T-helper 2 cell treated with Interferon-gamma antibody and Interleukin-4, amounts not matched to agents 5 μg/mL and 100 μg/mL, for 36 hours (primary cell): ENCODE data around the gene SPEG.
"Not testable (repeated sequence)": the region's sequence is repeated elsewhere in the genome, so short reads cannot be mapped to it uniquely, and the experiment has no call there.

Experiments used
- DNase-seq: peaks from one replicate; pipeline ENCODE4 v3.0.0; 2021; ENCODE audit warnings: low spot score
- H3K27ac Mint-ChIP-seq: one replicate; pipeline ENCODE4 v1.8.0; 2021; ENCODE audit warnings: mild to moderate bottlenecking, mixed read lengths
- H3K27me3 Mint-ChIP-seq: one replicate; pipeline ENCODE4 v1.8.0; 2021; ENCODE audit warnings: low read depth, mixed read lengths
- H3K36me3 Mint-ChIP-seq: one replicate; pipeline ENCODE4 v1.8.0; 2021; ENCODE audit warnings: low read depth, mixed read lengths
- H3K4me1 Mint-ChIP-seq: one replicate; pipeline ENCODE4 v1.8.0; 2021; ENCODE audit warnings: low read depth, mixed read lengths
- H3K4me3 Mint-ChIP-seq: one replicate; pipeline ENCODE4 v1.8.0; 2022; ENCODE audit warnings: mild to moderate bottlenecking, moderate library complexity, mixed read lengths
- H3K9me3 Mint-ChIP-seq: one replicate; pipeline ENCODE4 v1.8.0; 2021; ENCODE audit warnings: mixed read lengths

The SPEG gene

DNA sequence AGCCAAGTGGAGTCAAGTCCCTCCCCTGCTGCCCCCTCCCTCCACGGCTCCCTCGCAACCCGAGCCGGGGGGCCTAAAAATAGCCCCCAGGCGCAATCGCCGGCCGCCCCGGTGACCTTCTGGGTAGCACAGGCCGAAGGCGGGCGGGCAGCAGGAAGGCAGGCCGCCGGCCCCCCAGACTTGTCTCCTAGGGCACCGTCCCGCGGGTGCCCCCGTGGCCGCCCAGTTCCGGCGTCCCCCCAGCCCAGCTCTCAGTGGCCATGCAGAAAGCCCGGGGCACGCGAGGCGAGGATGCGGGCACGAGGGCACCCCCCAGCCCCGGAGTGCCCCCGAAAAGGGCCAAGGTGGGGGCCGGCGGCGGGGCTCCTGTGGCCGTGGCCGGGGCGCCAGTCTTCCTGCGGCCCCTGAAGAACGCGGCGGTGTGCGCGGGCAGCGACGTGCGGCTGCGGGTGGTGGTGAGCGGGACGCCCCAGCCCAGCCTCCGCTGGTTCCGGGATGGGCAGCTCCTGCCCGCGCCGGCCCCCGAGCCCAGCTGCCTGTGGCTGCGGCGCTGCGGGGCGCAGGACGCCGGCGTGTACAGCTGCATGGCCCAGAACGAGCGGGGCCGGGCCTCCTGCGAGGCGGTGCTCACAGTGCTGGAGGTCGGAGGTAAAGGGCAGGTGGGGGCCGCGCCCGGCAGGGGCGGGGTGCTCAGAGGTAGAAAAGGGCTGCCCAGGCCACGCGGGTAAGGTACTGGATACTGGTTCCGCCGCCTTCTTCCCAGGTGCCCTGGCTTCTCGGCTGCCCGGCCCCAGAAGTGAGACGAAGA is at the start of gene SPEG:
Gene SPEG, plus strand, starts transcription at position 126 of the 808 bp plus-strand sequence. Its CDS starts 135 bp downstream, at position 261.
- Mint-ChIP-seq H3K4me1 (no peaks in the 10 kb centered on the region), H3K27ac (no peak within 1 kb of the TSS), H3K9me3 (no peaks in the 10 kb centered on the region), H3K36me3 (no peaks in the 10 kb centered on the region), H3K27me3 (peaks cover 31% of the 10 kb centered on the region), H3K4me3 (no peak within 1 kb of the TSS)
- no peak for DNase-seq

GRCh38 chr2:219384859-219385258 is 49.8 kb upstream of the SPEG start:
- H3K36me3 Mint-ChIP-seq: peaks cover 25% of the 10 kb centered on the region
- H3K27me3 Mint-ChIP-seq: no peaks in the 10 kb centered on the region
- H3K9me3 Mint-ChIP-seq: no peaks in the 10 kb centered on the region
- H3K4me1 Mint-ChIP-seq: peaks cover 9% of the 10 kb centered on the region
- no peak for DNase-seq
- H3K4me3 Mint-ChIP-seq: peak overlapping the region; percentile 37
- H3K27ac Mint-ChIP-seq: no peak overlapping the region

GRCh38 chr2:219385958-219386520 is 48.6 kb upstream of the SPEG start:
- Mint-ChIP-seq H3K4me3 (peak overlapping the region; percentile 38), H3K27me3 (peaks cover 2% of the 10 kb centered on the region), H3K9me3 (no peaks in the 10 kb centered on the region), H3K36me3 (peaks cover 25% of the 10 kb centered on the region), H3K4me1 (peaks cover 9% of the 10 kb centered on the region), H3K27ac (no peak overlapping the region)
- no peak for DNase-seq

DNA sequence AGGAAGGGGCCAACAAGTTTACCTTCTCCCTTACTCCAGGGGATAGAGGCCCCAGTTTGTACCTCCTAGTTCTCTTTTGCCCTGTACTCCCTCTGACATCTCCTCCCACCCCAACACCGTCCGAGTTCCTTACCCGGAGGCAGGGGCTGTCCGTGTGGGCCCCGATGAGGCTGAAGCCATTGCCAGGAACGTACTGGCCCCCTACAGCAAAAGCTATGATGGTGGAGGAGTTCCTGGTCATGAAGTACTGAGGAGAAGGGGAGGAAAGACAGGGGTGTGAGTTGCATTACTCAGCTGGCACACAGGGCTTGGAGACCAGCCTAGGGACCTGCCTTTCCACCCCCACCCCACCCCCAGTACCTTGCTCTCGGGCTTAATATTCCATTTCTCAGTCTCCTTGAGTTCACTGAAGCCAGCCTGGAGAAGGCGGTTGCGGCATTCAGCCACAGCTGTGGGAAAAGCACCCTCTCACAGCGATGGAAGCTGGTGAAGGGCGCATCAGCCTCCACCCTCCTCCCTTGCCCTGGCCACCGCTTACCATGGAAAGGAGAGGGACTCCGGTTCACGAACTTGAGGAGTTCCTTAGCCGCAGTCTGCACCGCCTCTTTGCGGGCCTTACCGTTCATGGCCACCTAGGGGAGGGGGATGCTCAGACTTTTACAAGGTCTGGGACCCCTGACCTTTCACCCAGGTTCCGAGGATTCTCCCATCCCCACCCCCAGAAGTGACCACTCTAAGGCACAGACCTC is 47.9 kb upstream of the SPEG start:
- Mint-ChIP-seq H3K4me3 (peak overlapping the region; percentile 98), H3K36me3 (peaks cover 25% of the 10 kb centered on the region), H3K27ac (peak overlapping the region; percentile 96), H3K4me1 (peaks cover 9% of the 10 kb centered on the region), H3K27me3 (peaks cover 6% of the 10 kb centered on the region), H3K9me3 (no peaks in the 10 kb centered on the region)
- DNase-seq: no peak

GRCh38 chr2:219387306-219388120 is 47.1 kb upstream of the SPEG start, which contains the start of gene DNPEP:
TSS of gene DNPEP (minus strand) at chr2:219387912. CDS start at chr2:219387794, 118 bp downstream.
- peak within 1 kb of the TSS; percentile 98 for H3K4me3 Mint-ChIP-seq
- H3K27me3 Mint-ChIP-seq: peaks cover 8% of the 10 kb centered on the region
- peak; percentile 88 for DNase-seq
- peaks cover 25% of the 10 kb centered on the region for H3K36me3 Mint-ChIP-seq
- no peaks in the 10 kb centered on the region for H3K9me3 Mint-ChIP-seq
- peak within 1 kb of the TSS; percentile 96 for H3K27ac Mint-ChIP-seq
- peaks cover 9% of the 10 kb centered on the region for H3K4me1 Mint-ChIP-seq

GRCh38 chr2:219388121-219388906 is 46.3 kb upstream of the SPEG start:
- Mint-ChIP-seq H3K4me3 (peak overlapping the region; percentile 73), H3K4me1 (peaks cover 9% of the 10 kb centered on the region), H3K36me3 (peaks cover 24% of the 10 kb centered on the region), H3K9me3 (no peaks in the 10 kb centered on the region), H3K27ac (peak overlapping the region; percentile 88), H3K27me3 (peaks cover 13% of the 10 kb centered on the region)
- peak; percentile 96 for DNase-seq

- no peak for DNase-seq
- Mint-ChIP-seq H3K4me1 (peaks cover 9% of the 10 kb centered on the region), H3K9me3 (no peaks in the 10 kb centered on the region), H3K36me3 (peaks cover 19% of the 10 kb centered on the region), H3K4me3 (peak overlapping the region; percentile 66), H3K27me3 (peaks cover 13% of the 10 kb centered on the region), H3K27ac (peak overlapping the region; percentile 38)
These were observed 45.8 kb upstream of the SPEG start for GRCh38 chr2:219388907-219389156.

- peaks cover 5% of the 10 kb centered on the region for H3K4me1 Mint-ChIP-seq
- H3K9me3 Mint-ChIP-seq: no peaks in the 10 kb centered on the region
- no peaks in the 10 kb centered on the region for H3K36me3 Mint-ChIP-seq
- H3K27ac Mint-ChIP-seq: no peak overlapping the region
- no peak overlapping the region for H3K4me3 Mint-ChIP-seq
- no peak for DNase-seq
- H3K27me3 Mint-ChIP-seq: peaks cover 13% of the 10 kb centered on the region
These were observed 41.9 kb upstream of the SPEG start for GRCh38 chr2:219392754-219393153.

GRCh38 chr2:219395056-219395455 is 39.6 kb upstream of the SPEG start:
- not testable (repeated sequence) for H3K27ac Mint-ChIP-seq, H3K36me3 Mint-ChIP-seq, H3K9me3 Mint-ChIP-seq, DNase-seq, H3K4me3 Mint-ChIP-seq, H3K4me1 Mint-ChIP-seq
- H3K27me3 Mint-ChIP-seq: peaks cover 13% of the 10 kb centered on the region

DNA sequence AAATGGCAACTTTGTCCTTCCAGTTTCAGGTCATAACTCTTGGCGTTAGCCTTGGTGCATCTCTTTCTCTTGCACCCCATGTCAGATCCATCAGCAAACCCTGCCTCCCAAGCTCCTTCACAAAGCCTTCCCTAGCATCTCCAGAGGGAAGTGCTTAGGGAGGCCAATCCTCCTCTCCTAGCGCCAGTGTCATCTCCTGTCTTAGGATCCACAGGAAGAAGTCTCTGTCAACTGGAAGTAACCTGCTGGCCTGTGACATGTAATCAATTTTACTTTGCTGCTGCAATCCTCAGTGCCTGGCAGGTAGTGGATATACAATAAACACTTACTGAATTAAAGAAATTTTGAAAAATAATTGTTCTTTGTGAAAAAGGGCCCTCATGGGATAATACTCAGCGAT is 39.0 kb upstream of the SPEG start:
- no peak for DNase-seq
- Mint-ChIP-seq H3K27ac (no peak overlapping the region), H3K27me3 (peaks cover 13% of the 10 kb centered on the region), H3K9me3 (no peaks in the 10 kb centered on the region), H3K4me1 (no peaks in the 10 kb centered on the region), H3K4me3 (no peak overlapping the region), H3K36me3 (no peaks in the 10 kb centered on the region)

DNA sequence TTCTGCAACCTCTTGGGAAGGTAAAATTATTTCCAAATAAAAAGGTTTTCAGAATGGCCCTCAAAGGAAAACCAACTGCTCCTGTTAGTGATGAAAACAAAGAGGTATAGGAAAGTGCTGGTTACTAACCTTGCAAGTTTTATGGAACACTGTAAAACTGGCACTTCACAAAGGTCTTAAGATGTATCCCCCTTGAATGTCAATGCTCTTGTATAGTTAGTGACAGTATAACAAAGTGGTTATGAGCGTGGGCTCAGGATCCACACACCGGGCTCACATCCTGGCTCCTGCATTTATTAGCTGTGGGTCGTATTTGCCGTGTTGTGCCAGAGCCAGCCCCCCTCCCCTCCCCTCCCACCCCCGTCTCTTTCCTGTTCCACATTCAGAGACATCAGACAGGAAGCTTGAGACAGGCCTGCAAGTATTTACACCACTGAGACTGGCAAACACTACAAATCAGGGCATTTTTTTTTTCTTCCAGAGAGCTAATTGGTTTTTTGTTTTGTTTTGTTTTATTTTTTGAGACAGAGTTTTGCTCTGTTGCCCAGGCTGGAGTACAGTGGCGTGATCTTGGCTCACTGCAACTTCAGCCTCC is 37.7 kb upstream of the SPEG start:
- Mint-ChIP-seq H3K9me3 (no peaks in the 10 kb centered on the region), H3K4me3 (no peak overlapping the region), H3K4me1 (no peaks in the 10 kb centered on the region), H3K27ac (no peak overlapping the region), H3K36me3 (no peaks in the 10 kb centered on the region), H3K27me3 (peaks cover 6% of the 10 kb centered on the region)
- DNase-seq: no peak

GRCh38 chr2:219398721-219399363 is 35.8 kb upstream of the SPEG start:
- Mint-ChIP-seq H3K27me3 (no peaks in the 10 kb centered on the region), H3K4me3 (no peak overlapping the region), H3K9me3 (no peaks in the 10 kb centered on the region), H3K36me3 (no peaks in the 10 kb centered on the region), H3K4me1 (no peaks in the 10 kb centered on the region), H3K27ac (no peak overlapping the region)
- DNase-seq: no peak
